CD14-positive monocyte (primary cell): ENCODE data around the gene CCDC138. TPM values are rescaled to one million over a fixed set of nuclear protein-coding genes. Genes with fewer than 3 reads are reported as not detected.

ENCODE experiments used
- DNase-seq, 3 donors: peaks; one replicate each; pipeline ENCODE4 v3.0.0-alpha.2; 2011 to 2022
- H2AFZ ChIP-seq: 2 replicates; pipeline ENCODE4 v1.6.0; 2012; ENCODE audit warnings: mild to moderate bottlenecking, low read depth, low read length, inconsistent platforms; ENCODE audit not compliant: insufficient read depth, poor library complexity, severe bottlenecking
- H3K27ac ChIP-seq, 2 donors: 1 replicate in 1 of 2; 2 replicates in 1 of 2; pipeline ENCODE4 v1.5.1; 2012 to 2013; ENCODE audit warnings: low read length in 2 of 2, control low read depth in 1 of 2, inconsistent platforms in 1 of 2, low read depth in 1 of 2, mild to moderate bottlenecking in 1 of 2
- H3K27me3 ChIP-seq, 2 donors: one replicate each; pipeline versions ENCODE4 v1.6.0 to v1.6.1; 2011 to 2013; ENCODE audit warnings: low read length in 2 of 2; ENCODE audit not compliant: control insufficient read depth in 2 of 2, insufficient read depth in 2 of 2
- H3K36me3 ChIP-seq, 2 donors: replicated peaks in 1 of 2; 1 replicate in 1 of 2; 2 replicates in 1 of 2; pipeline versions ENCODE4 v1.5.1 to v1.6.1; 2012 to 2013; ENCODE audit warnings: low read length in 2 of 2, control low read depth in 1 of 2, inconsistent platforms in 1 of 2, mild to moderate bottlenecking in 1 of 2; ENCODE audit not compliant: insufficient read depth in 2 of 2, control insufficient read depth in 1 of 2
- H3K4me1 ChIP-seq, 2 donors: 1 replicate in 1 of 2; 2 replicates in 1 of 2; pipeline versions ENCODE4 v1.5.1 to v1.6.1; 2012 to 2013; ENCODE audit warnings: low read length in 2 of 2, control low read depth in 1 of 2, inconsistent platforms in 1 of 2, mild to moderate bottlenecking in 1 of 2, moderate library complexity in 1 of 2; ENCODE audit not compliant: insufficient read depth in 2 of 2, control insufficient read depth in 1 of 2
- H3K4me2 ChIP-seq: replicated peaks from 2 replicates; pipeline ENCODE3; 2012; ENCODE audit warnings: low read length, moderate library complexity, mild to moderate bottlenecking; ENCODE audit not compliant: poor library complexity, severe bottlenecking; ENCODE audit errors: extremely low read depth
- H3K4me3 ChIP-seq, 3 experiments: fragments of 200-600 bp in 1 of 3; sonication (generic) in 1 of 3; replicated peaks in 1 of 3; 1 replicate in 2 of 3; 2 replicates in 1 of 3; pipeline ENCODE4 v1.5.1; 2011 to 2013; ENCODE audit warnings: low read length in 3 of 3, mild to moderate bottlenecking in 3 of 3, control low read depth in 2 of 3, low read depth in 2 of 3, inconsistent platforms in 1 of 3, moderate library complexity in 1 of 3
- H3K79me2 ChIP-seq: 2 replicates; pipeline ENCODE4 v1.6.0; 2012; ENCODE audit warnings: mild to moderate bottlenecking, control low read depth, inconsistent platforms, low read length, moderate library complexity; ENCODE audit not compliant: insufficient read depth
- H3K9ac ChIP-seq: 2 replicates; pipeline ENCODE4 v1.6.0; 2017; ENCODE audit warnings: low read length, mild to moderate bottlenecking; ENCODE audit not compliant: insufficient read depth, poor library complexity, severe bottlenecking
- H3K9me3 ChIP-seq, 2 donors: replicated peaks in 1 of 2; 1 replicate in 1 of 2; 2 replicates in 1 of 2; pipeline versions ENCODE4 v1.5.1 to v1.6.1; 2012 to 2013; ENCODE audit warnings: low read length in 2 of 2, control low read depth in 1 of 2; ENCODE audit not compliant: control insufficient read depth in 1 of 2, insufficient read depth in 1 of 2
- H4K20me1 ChIP-seq: 2 replicates; pipeline ENCODE4 v1.6.0; 2012; ENCODE audit warnings: mild to moderate bottlenecking, low read length, control low read depth, moderate library complexity; ENCODE audit not compliant: insufficient read depth
- H3K27ac Mint-ChIP-seq, 7 donors: one replicate each; pipeline ENCODE4 v1.8.0; 2020; ENCODE audit warnings: mild to moderate bottlenecking in 7 of 7, mixed read lengths in 7 of 7, moderate library complexity in 6 of 7, inconsistent platforms in 2 of 7
- H3K27me3 Mint-ChIP-seq, 3 donors: one replicate each; pipeline ENCODE4 v1.8.0; 2021 to 2022; ENCODE audit warnings: low read depth in 3 of 3, mild to moderate bottlenecking in 3 of 3, mixed read lengths in 3 of 3, moderate library complexity in 3 of 3, inconsistent platforms in 1 of 3
- H3K36me3 Mint-ChIP-seq, 2 donors: one replicate each; pipeline ENCODE4 v1.8.0; 2020; ENCODE audit warnings: mixed read lengths in 2 of 2, inconsistent platforms in 1 of 2, mild to moderate bottlenecking in 1 of 2
- H3K4me1 Mint-ChIP-seq: one replicate; pipeline ENCODE4 v1.8.0; 2020; ENCODE audit warnings: mild to moderate bottlenecking, mixed read lengths
- H3K4me3 Mint-ChIP-seq, 2 donors: one replicate each; pipeline ENCODE4 v1.8.0; 2020; ENCODE audit warnings: mild to moderate bottlenecking in 2 of 2, mixed read lengths in 2 of 2, moderate library complexity in 1 of 2
- H3K9me3 Mint-ChIP-seq, 7 donors: one replicate each; pipeline ENCODE4 v1.8.0; 2020 to 2022; ENCODE audit warnings: mixed read lengths in 7 of 7, mild to moderate bottlenecking in 6 of 7, moderate library complexity in 6 of 7, inconsistent platforms in 2 of 7
- WGBS: methylation state at CpG from one replicate; pipeline ENCODE4 v1.1.5; 2013; ENCODE audit warnings: missing lambda C conversion rate; ENCODE audit not compliant: insufficient coverage; 5-methylcytosine and 5-hydroxymethylcytosine counted together
- intact Hi-C, 2 donors: fragments of 100-400 bp; cut with micrococcal nuclease; formaldehyde crosslinking; loops; one replicate each; pipeline versions ENCODE4 v1.15.0 to v1.15.1; 2023
- polyA plus RNA-seq, 3 donors: library from polyadenylated mRNA; depleted of rRNA in 1 of 3; unstranded in 2 of 3; stranded (reverse) in 1 of 3; fragments of 300-500 nt in 2 of 3; fragments of >200 nt in 1 of 3; fragmentation: Illumina TruSeq in 2 of 3; gene quantifications; 1 replicate in 2 of 3; 2 replicates in 1 of 3; pipeline ENCODE4 v1.2.3, GENCODE V29; 2012 to 2021
- TF ChIP-seq, protein P1 (sequence below): fragments of 200-600 bp; IDR thresholded peaks from one replicate; pipeline ENCODE4 v1.8.0; 2022; ENCODE audit warnings: antibody characterized with exemption, mild to moderate bottlenecking

Gene CCDC138
- polyA plus RNA-seq, 3 donors, result 0.54 to 0.72 (median 0.67) TPM

DNA sequence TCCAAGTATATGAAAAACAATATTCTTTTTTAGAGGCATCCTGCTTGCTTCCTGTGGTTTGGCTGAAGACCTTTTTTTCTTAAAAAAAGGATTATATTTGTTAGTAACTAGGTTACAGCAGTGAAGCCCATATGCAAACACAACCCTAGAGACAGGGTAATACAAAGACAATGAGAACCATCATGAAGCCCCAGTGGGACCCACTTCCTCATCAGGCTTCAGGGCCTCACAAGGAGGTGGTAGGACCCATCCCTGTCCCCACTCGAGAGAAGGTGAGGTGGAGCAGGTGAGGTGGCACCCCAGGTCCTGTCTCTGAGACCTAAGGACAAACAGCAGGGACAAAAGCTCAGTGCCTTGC is 122.1 kb downstream of the CCDC138 start:
- no CpG with 5 or more reads among the region's 1 CpG for WGBS
- H3K27ac ChIP-seq, result no peak overlapping the region
- H3K4me1 Mint-ChIP-seq, result no peaks in the 10 kb centered on the region
- H3K27me3 Mint-ChIP-seq, result peaks cover 0 to 2% (median 1%) of the 10 kb centered on the region in 3 donors
- H3K4me2 ChIP-seq, result no peak overlapping the region
- no peaks in the 10 kb centered on the region for H3K9me3 ChIP-seq
- H3K4me1 ChIP-seq, result no peaks in the 10 kb centered on the region
- no peak for DNase-seq
- H3K4me3 ChIP-seq, result no peak overlapping the region
- H3K9ac ChIP-seq, result no peak overlapping the region
- no peak overlapping the region for H3K4me3 Mint-ChIP-seq
- no peaks in the 10 kb centered on the region for H3K36me3 Mint-ChIP-seq
- no peak overlapping the region for H3K27ac Mint-ChIP-seq
- no peaks in the 10 kb centered on the region for H4K20me1 ChIP-seq
- TF ChIP-seq, protein P1, sequence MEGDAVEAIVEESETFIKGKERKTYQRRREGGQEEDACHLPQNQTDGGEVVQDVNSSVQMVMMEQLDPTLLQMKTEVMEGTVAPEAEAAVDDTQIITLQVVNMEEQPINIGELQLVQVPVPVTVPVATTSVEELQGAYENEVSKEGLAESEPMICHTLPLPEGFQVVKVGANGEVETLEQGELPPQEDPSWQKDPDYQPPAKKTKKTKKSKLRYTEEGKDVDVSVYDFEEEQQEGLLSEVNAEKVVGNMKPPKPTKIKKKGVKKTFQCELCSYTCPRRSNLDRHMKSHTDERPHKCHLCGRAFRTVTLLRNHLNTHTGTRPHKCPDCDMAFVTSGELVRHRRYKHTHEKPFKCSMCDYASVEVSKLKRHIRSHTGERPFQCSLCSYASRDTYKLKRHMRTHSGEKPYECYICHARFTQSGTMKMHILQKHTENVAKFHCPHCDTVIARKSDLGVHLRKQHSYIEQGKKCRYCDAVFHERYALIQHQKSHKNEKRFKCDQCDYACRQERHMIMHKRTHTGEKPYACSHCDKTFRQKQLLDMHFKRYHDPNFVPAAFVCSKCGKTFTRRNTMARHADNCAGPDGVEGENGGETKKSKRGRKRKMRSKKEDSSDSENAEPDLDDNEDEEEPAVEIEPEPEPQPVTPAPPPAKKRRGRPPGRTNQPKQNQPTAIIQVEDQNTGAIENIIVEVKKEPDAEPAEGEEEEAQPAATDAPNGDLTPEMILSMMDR, result no peak
- H3K9me3 Mint-ChIP-seq, result peaks cover 0 to 1% (median 0%) of the 10 kb centered on the region in 7 donors
- no peak overlapping the region for H2AFZ ChIP-seq
- H3K36me3 ChIP-seq, result no peaks in the 10 kb centered on the region
- no peaks in the 10 kb centered on the region for H3K27me3 ChIP-seq
- H3K79me2 ChIP-seq, result no peaks in the 10 kb centered on the region
- intact Hi-C loops, result no loop called here

DNA sequence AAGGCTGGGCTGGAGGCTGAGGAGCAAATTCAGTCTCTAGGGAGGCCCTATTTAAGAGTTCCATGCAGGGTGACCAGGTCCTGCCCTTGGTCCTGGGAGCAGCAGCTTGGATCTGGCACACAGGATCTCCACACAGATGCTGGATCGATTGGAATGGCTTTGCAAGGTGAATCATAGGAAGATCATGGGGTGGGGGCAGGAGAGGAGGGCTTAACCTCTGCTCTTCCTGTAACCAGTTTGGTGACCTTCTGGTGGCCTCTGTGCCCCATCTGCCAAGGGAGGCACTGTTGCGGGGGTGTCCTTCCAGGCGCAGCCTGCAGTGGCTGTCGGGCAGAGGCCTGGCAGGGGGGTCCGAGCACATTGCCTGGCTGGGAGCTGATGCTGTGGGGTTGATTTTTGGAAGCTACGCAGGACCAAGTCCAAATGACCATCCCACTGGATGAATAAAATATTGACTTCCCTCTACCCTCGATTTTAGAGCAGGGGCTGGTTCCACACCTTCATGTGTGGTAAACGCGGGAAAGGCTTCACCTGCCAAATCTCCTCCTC is 122.8 kb downstream of the CCDC138 start:
- no peak overlapping the region for H3K27ac ChIP-seq
- H3K4me3 ChIP-seq, result no peak overlapping the region
- H2AFZ ChIP-seq, result no peak overlapping the region
- H3K9ac ChIP-seq, result no peak overlapping the region
- DNase-seq, result no peak
- TF ChIP-seq, protein P1, result no peak
- intact Hi-C loops, result no loop called here
- no peaks in the 10 kb centered on the region for H3K9me3 ChIP-seq
- H3K4me1 Mint-ChIP-seq, result no peaks in the 10 kb centered on the region
- H3K4me2 ChIP-seq, result no peak overlapping the region
- no peak overlapping the region for H3K27ac Mint-ChIP-seq
- WGBS, result 85% methylated on average over 4 of the region's 9 CpGs
- no peaks in the 10 kb centered on the region for H3K36me3 ChIP-seq
- peaks cover 0 to 2% (median 1%) of the 10 kb centered on the region in 3 donors for H3K27me3 Mint-ChIP-seq
- peaks cover 0 to 3% (median 0%) of the 10 kb centered on the region in 7 donors for H3K9me3 Mint-ChIP-seq
- H3K4me3 Mint-ChIP-seq, result no peak overlapping the region
- H3K36me3 Mint-ChIP-seq, result no peaks in the 10 kb centered on the region
- H3K27me3 ChIP-seq, result no peaks in the 10 kb centered on the region
- no peaks in the 10 kb centered on the region for H3K4me1 ChIP-seq
- H3K79me2 ChIP-seq, result no peaks in the 10 kb centered on the region
- H4K20me1 ChIP-seq, result no peaks in the 10 kb centered on the region
